PC-3 (cell line): ENCODE measurements around the gene OVCA2. TPM values are rescaled to one million over a fixed set of nuclear protein-coding genes. Genes with fewer than 3 reads are reported as not detected.

Experiments
- ATAC-seq: fragments of 200-7000 bp; cut with Tn5 transposase; 2 replicates; pipeline ENCODE4 v1.9.1; 2020; ENCODE audit warnings: mild to moderate bottlenecking, moderate library complexity
- BruUV-seq: library from RNA; stranded (reverse); fragments of 400-500 nt; replicated peaks from 2 replicates; lab custom pipeline; 2021; lab: Mats Ljungman, UMichigan
- CTCF ChIA-PET: fragments of 300-600 bp; sonication (Branson Sonifier 250); formaldehyde crosslinking; loops from one replicate; lab custom pipeline; 2022; ENCODE audit warnings: antibody characterized with exemption; lab: Charles Lee
- POLR2A ChIA-PET: fragments of 300-600 bp; sonication (Branson Sonifier 250); formaldehyde crosslinking; loops from one replicate; lab custom pipeline; 2022; ENCODE audit warnings: antibody characterized with exemption; ENCODE audit not compliant: unreplicated experiment; lab: Charles Lee
- DNase-seq: peaks from one replicate; pipeline ENCODE4 v3.0.0-alpha.2; 2015
- H2AFZ ChIP-seq: fragments of 300-600 bp; sonication (generic); 2 replicates; pipeline ENCODE4 v1.6.0; 2016; ENCODE audit warnings: antibody characterized with exemption, low read length
- H3F3A ChIP-seq: fragments of 300-600 bp; sonication (generic); one replicate; pipeline ENCODE4 v1.6.0; 2017; ENCODE audit warnings: antibody characterized with exemption, low read length, control low read depth, mild to moderate bottlenecking; ENCODE audit not compliant: unreplicated experiment
- H3K27ac ChIP-seq: fragments of 300-600 bp; sonication (generic); 2 replicates; pipeline ENCODE4 v1.5.1; 2016; ENCODE audit warnings: mild to moderate bottlenecking, low read length
- H3K27me3 ChIP-seq: fragments of 300-600 bp; sonication (generic); 2 replicates; pipeline ENCODE4 v1.6.1; 2016; ENCODE audit warnings: low read length, mixed read lengths
- H3K36me3 ChIP-seq: fragments of 300-600 bp; sonication (generic); 2 replicates; pipeline ENCODE4 v1.6.1; 2016; ENCODE audit warnings: low read depth, mixed run types, low read length, mixed read lengths
- H3K4me1 ChIP-seq: fragments of 300-600 bp; sonication (generic); 2 replicates; pipeline ENCODE4 v1.5.1; 2016; ENCODE audit warnings: low read length; ENCODE audit not compliant: insufficient read depth
- H3K4me2 ChIP-seq: fragments of 300-600 bp; sonication (generic); 2 replicates; pipeline ENCODE4 v1.6.0; 2016; ENCODE audit warnings: low read length
- H3K4me3 ChIP-seq: fragments of 300-600 bp; sonication (generic); 2 replicates; pipeline ENCODE4 v1.5.1; 2016; ENCODE audit warnings: mild to moderate bottlenecking, low read length, mixed read lengths
- H3K79me2 ChIP-seq: fragments of 300-600 bp; sonication (generic); 2 replicates; pipeline ENCODE4 v1.6.1; 2017; ENCODE audit warnings: low read length, mixed read lengths
- H3K9ac ChIP-seq: fragments of 300-600 bp; sonication (generic); 2 replicates; pipeline ENCODE4 v1.6.0; 2016; ENCODE audit warnings: mild to moderate bottlenecking, low read length
- H3K9me2 ChIP-seq: fragments of 300-600 bp; sonication (generic); replicated peaks from 2 replicates; pipeline ENCODE4 v1.6.1; 2016; ENCODE audit warnings: mixed run types, low read length, mixed read lengths
- H3K9me3 ChIP-seq: fragments of 300-600 bp; sonication (generic); 2 replicates; pipeline ENCODE4 v1.6.1; 2016; ENCODE audit warnings: low read length, mixed read lengths
- H4K20me1 ChIP-seq: fragments of 300-600 bp; sonication (generic); 2 replicates; pipeline ENCODE4 v1.6.1; 2016; ENCODE audit warnings: low read length, mixed read lengths
- EZH2 ChIP-seq: fragments of 300-600 bp; sonication (generic); IDR thresholded peaks from one replicate; pipeline ENCODE4 v1.6.1; 2017; ENCODE audit warnings: antibody characterized with exemption, mild to moderate bottlenecking, low read length; ENCODE audit not compliant: unreplicated experiment
- EZH2phosphoT487 ChIP-seq: fragments of 300-600 bp; sonication (generic); IDR thresholded peaks from 2 replicates; pipeline ENCODE4 v1.6.1; 2018; ENCODE audit warnings: mild to moderate bottlenecking, antibody characterized with exemption, low read length, borderline replicate concordance
- intact Hi-C: fragments of 100-400 bp; cut with micrococcal nuclease; formaldehyde crosslinking; loops from 2 replicates; pipeline ENCODE4 v1.9.0; 2023
- total RNA-seq: library from RNA; depleted of rRNA; stranded (reverse); fragments of >200 nt; gene quantifications from 2 replicates; pipeline ENCODE4 v1.2.3, GENCODE V29; 2014
- TF ChIP-seq, protein P1 (sequence below): fragments of 300-600 bp; sonication (generic); conservative IDR thresholded peaks from 2 replicates; pipeline ENCODE4 v1.5.1; 2017; ENCODE audit warnings: antibody characterized with exemption, low read depth, mild to moderate bottlenecking, low read length

Gene OVCA2
- total RNA-seq, 1 experiment from 2014 or later, result 58.6 TPM

DNA sequence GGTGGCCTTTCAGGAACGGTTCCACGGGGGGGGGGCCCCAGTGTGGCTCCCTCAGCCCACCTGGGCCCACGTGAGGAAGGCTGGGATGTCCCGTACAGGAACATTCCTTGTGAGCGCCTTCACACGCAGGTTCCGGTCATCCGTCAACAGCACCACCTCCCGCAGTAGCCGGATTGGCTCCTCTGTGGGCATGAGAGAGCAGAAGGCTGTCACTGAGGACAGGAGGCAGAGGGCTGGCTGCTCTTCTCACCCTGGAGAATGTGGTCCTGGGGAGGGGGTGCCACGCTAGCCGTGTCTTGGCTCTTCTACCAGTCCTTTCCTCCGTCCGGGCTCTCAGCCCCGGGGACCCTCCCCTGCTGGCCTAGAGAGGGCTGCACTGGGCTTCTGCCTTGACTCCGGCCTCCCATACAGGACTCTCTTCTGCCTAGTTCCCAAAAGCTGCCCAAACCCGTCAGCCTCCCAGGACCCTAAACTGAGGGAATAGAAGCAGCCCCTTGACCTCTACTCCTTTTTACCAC, 19.7 kb downstream of the OVCA2 start:
- TF ChIP-seq EZH2 (no peak), EZH2phosphoT487 (no peak)
- TF ChIP-seq, protein P1, sequence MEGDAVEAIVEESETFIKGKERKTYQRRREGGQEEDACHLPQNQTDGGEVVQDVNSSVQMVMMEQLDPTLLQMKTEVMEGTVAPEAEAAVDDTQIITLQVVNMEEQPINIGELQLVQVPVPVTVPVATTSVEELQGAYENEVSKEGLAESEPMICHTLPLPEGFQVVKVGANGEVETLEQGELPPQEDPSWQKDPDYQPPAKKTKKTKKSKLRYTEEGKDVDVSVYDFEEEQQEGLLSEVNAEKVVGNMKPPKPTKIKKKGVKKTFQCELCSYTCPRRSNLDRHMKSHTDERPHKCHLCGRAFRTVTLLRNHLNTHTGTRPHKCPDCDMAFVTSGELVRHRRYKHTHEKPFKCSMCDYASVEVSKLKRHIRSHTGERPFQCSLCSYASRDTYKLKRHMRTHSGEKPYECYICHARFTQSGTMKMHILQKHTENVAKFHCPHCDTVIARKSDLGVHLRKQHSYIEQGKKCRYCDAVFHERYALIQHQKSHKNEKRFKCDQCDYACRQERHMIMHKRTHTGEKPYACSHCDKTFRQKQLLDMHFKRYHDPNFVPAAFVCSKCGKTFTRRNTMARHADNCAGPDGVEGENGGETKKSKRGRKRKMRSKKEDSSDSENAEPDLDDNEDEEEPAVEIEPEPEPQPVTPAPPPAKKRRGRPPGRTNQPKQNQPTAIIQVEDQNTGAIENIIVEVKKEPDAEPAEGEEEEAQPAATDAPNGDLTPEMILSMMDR, result no peak
- no peaks in the 10 kb centered on the region for H4K20me1 ChIP-seq
- no peak overlapping the region for H3K9ac ChIP-seq
- no TSS peak for BruUV-seq
- no peaks in the 10 kb centered on the region for H3K9me2 ChIP-seq
- no peaks in the 10 kb centered on the region for H3K36me3 ChIP-seq
- POLR2A ChIA-PET, result no interaction called here
- no peaks in the 10 kb centered on the region for H3K27me3 ChIP-seq
- H3K27ac ChIP-seq, result no peak overlapping the region
- CTCF ChIA-PET, result no interaction called here
- H3K4me3 ChIP-seq, result no peak overlapping the region
- no peak overlapping the region for H2AFZ ChIP-seq
- no peaks in the 10 kb centered on the region for H3K9me3 ChIP-seq
- H3K4me1 ChIP-seq, result no peaks in the 10 kb centered on the region
- H3K79me2 ChIP-seq, result no peaks in the 10 kb centered on the region
- H3F3A ChIP-seq, result no peaks in the 10 kb centered on the region
- ATAC-seq, result no peak
- no peak overlapping the region for H3K4me2 ChIP-seq
- intact Hi-C loops, result no loop called here
- DNase-seq, result no peak

DNA sequence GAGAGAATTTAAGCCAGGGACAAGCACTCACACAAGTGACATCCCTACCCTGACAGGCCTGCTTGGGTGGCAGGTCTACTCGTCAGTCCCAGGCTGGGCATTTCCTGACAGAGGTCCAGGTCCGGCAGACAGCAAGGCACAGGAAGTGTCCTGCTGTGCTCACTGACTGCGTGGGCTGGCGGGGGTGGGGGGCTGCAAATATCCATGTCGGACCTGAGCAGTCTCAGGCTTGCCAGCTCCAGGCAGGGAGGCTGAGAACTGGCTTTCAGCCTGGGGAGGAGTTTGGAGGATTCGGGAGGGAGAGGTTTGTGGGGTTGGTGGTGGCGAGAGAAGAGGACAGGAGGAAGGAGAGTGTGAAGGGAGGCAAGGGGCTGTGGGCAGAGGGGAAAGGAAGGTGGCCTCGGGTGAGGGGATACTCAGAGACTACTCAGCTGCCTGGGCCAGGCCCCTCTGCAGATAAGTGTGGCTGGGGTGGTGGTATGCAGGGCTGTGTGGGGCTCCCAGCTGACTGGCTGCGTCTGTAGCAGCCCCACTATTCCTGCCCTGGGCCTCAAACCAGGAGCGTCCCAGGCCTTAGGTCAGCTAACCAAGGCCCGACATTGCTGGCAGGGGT, 20.9 kb downstream of the OVCA2 start:
- BruUV-seq, result no TSS peak
- H3K9me2 ChIP-seq, result no peaks in the 10 kb centered on the region
- intact Hi-C loops, result no loop called here
- no peak overlapping the region for H3K4me3 ChIP-seq
- H3K9ac ChIP-seq, result no peak overlapping the region
- no peaks in the 10 kb centered on the region for H3K27me3 ChIP-seq
- H3K4me1 ChIP-seq, result peaks cover 3% of the 10 kb centered on the region
- no peak overlapping the region for H3K27ac ChIP-seq
- H3K4me2 ChIP-seq, result no peak overlapping the region
- DNase-seq (no peak), ATAC-seq (no peak)
- H4K20me1 ChIP-seq, result no peaks in the 10 kb centered on the region
- TF ChIP-seq EZH2 (no peak), EZH2phosphoT487 (no peak)
- TF ChIP-seq, protein P1, result no peak
- ChIA-PET POLR2A (no interaction called here), CTCF (no interaction called here)
- H3K79me2 ChIP-seq, result no peaks in the 10 kb centered on the region
- H3K36me3 ChIP-seq, result no peaks in the 10 kb centered on the region
- no peak overlapping the region for H2AFZ ChIP-seq
- H3K9me3 ChIP-seq, result no peaks in the 10 kb centered on the region
- H3F3A ChIP-seq, result no peaks in the 10 kb centered on the region
